ENCODE results near the gene TLR9.

TLR9 gene

DNA sequence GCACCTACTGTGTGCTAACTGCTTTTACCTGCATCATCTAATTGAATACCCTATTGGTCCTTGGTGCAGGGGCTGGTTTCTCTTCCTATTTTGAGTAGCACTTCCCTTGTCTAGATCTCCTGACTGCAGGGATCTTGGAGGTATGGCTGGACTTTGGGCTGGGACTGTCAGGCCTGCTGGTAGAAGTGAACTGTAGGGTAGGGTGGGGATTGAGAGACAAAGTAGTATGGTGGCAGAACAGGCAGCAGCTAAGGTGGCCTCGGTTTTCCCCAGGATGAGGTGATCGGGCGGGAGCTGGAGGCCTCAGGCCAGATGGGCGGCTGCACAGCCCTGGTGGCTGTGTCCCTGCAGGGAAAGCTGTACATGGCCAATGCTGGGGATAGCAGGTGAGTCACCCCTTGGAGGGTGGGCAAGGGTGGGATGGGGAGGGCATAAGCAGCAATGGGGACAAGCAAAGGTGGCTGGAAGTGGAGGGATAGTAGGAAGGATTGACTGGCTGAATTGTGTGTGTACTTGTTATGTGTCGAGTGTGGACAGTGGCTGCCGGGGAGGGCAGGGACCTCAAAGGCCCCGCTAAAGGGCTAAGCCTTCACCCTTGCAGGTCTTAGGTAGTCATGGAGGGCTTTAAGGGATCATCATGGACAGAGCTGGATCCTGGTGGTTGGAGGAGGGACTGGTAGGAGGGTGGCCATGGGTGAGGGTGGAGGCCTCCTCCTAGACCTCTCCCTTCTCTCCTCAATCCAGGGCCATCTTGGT, 22.1 kb upstream of the TLR9 start:
- DNase-seq, result peak; percentile 51

DNA sequence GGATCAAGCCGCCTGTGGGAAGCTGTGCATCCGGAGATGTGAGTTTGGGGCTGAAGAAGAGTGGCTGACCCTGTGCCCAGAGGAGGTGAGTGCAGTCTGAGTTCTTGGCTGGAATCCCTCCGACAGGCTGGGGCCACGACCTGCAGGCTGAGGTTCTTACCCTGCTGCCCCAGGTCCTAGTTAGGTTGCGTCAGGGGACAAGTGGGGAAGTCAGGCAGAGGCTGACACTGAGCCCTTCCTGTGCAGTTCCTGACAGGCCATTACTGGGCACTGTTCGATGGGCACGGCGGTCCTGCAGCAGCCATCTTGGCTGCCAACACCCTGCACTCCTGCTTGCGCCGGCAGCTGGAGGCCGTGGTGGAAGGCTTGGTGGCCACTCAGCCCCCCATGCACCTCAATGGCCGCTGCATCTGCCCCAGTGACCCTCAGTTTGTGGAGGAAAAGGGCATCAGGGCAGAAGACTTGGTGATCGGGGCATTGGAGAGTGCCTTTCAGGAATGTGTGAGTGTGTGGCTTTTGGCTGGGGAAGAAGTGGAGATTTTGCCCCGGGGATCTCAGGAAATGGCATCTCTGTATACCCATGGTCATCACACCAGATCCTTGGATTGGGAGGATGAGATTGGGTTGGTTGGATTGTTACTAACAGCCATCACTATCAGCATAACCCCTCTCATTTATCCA, 21.4 kb upstream of the TLR9 start:
- peak; percentile 67 for DNase-seq

DNA sequence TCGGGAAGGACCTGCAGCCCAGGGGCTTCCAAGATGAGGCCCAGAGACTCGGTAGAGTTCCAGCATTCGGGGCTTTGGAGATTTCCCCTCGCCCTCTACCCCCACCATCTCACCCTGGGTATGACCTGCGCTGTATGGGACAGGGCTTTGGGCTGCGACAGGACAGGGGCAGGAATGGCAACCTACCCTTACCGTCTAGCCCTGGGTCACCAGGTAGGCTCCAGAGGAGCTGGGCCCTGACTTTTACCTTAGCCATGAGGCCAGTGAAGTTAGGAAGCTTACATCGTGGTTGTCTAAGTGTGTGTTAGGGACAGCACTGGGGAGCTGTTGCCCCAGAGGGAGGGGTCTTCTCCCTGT, 20.8 kb upstream of the TLR9 start:
- DNase-seq, result no peak

DNA sequence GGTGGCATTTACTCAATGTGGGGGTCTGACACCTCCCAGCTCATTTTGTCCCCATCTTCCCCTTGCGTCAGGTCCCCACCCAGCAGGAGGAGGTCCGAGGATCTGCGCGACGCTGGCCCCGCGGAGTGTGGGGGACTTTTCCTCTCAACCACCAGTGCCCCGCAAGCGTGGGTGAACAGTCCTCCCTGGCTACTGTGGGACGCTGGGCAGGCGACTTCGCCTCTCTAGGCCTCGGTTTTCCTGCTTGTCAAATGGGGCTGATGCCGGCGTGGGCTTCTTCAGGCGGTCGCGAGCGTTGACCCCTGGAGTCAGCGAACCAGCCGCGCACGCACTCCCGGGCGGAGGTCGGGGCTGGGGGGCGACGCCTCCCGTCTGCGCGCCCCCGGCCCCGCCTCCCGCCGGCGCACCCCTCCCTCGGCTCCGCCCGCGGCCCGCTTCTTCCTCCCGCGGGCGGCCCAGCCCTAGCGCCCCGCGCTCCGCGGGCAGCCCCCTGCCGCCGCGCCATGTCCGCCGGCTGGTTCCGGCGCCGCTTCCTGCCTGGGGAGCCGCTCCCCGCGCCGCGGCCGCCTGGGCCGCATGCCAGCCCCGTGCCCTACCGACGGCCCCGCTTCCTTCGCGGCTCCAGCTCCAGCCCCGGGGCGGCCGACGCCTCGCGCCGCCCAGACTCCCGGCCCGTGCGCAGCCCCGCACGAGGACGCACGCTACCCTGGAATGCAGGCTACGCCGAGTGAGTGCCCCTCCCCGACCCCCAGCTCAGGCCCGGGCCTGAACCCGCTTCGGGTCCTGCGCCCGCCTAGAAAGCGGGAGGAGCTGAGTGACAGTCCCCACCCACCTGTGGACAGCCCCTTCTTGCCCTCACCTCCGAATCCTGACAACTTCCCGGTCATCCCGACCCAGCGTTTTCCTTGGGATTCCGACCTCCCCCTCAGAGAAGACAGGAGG, 20.1 kb upstream of the TLR9 start, which contains the start of gene PPM1M:
PPM1M (plus strand) TSS at position 438 of the 942 bp plus-strand sequence; CDS start at position 504, 66 bp downstream.
- peak; percentile 49 for DNase-seq

DNA sequence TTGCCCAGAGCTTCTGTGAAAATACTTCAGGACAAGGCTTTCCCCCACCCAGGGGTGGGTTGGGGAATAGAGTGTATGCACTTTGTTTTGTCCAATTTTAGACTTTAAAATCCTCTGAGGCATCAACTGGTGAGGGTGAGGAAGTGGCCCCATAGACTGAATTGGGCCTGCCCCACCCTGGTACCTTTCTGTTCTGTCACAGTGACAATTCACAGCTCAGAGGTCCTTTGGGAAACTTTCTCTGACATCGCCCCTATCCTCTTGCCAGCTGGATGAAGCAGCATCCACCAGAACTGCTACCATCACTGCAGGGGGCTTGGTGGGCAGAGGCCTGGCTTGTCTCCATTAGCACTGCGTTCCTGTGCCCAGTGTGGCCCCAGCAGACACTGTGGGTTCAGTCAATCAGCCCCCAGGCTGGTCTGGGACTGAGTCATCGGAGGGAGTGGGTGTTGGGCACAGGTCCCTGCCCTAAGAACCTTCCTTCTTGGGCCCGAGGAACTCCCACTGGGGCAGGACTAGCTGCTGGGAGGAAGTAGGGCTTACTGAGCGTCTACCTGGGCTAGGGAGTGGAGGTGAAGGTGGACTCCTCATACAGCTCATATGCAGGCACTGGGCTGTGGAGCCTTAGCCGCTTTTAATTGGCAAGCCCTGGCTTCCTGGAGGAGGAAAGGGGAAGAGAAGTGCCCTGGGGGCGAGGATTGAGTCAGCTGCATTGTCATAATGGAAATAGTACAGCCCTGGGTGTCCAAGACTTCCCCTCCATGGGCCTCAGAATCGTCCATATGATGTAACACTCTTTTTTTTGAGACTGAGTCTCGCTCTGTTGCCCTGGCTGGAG, 18.6 kb upstream of the TLR9 start:
- DNase-seq, result peak; percentile 98

DNA sequence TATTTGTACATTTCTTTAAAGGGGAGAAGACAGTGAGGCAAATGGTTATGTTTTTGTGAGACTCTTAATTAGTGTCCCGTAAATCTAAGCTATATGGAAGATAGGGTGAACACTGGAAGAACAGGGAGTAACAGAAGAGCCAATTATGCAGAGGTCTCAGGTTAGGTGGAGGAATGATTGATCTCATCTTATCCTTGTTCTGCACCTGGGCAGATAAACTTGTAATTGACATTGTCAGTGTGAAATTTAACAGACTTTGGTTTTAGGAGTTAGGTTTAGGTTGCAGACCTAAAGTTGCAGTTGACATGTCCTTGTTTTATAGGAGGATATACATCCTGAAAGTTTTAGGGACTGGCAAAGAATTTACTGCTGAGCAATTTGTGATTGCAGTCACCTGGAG, 16.6 kb upstream of the TLR9 start:
- DNase-seq, result no peak

DNA sequence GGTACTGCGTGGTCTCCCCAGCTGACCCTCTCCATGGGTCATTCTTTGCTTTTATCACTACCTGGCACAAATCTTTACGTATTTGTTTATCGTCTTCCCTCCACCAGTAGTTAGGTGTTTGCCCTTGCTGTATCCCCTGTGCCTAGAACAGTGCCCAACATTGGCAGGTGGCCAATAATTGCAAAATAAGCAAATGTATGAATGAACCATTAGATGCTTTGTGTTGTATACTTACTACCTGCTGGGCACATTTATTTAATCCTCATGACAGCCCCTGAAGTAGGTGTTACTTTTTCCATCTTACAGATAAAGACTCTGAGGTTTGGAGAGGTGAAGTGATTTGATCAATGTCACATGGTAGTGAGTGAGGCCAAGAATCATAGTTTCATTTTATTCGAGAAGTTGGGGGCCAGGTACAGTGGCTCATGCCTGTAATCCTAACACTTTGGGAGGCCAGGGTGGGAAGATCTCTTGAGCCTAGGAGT, 15.5 kb upstream of the TLR9 start:
- DNase-seq, result no peak

DNA sequence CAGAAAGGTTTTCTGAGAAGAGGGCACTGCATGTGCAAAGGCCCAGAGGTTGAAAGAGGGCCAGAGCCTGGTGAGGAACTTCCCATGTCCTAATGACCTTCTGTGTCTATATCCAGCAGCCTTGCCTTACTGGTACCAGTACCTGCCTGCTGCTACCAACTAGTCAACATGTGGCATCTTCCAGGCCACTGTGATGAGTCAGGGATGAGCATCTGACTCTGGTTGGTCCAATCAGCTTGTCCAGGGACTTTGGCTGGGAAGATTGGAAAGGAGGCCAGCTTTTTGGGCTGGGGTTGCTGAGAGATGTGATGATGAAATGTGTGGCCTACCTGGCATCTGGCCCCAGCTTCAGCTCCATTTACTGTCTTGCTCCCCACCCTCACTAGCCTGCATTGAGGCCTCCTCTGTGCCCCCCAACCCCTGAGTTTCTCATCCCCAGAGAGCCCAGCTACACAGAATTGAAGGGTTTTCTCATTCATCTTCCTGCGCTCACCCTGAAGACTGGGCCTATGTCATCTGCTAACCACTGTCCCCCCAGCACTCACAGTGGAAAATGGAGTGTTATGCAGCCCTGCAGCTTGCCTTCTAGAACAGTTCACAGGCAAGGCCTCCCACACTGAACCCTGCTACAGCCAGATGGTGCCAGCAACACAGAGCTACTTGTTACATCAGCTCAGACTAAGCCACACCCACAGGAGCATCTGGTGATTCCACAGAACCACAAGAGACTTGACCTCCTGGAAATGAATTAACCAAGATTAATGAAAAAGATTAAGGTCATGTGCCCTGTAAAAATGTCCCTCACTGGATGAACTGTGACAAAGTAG, 14.8 kb upstream of the TLR9 start:
- DNase-seq, result peak; percentile 92

DNA sequence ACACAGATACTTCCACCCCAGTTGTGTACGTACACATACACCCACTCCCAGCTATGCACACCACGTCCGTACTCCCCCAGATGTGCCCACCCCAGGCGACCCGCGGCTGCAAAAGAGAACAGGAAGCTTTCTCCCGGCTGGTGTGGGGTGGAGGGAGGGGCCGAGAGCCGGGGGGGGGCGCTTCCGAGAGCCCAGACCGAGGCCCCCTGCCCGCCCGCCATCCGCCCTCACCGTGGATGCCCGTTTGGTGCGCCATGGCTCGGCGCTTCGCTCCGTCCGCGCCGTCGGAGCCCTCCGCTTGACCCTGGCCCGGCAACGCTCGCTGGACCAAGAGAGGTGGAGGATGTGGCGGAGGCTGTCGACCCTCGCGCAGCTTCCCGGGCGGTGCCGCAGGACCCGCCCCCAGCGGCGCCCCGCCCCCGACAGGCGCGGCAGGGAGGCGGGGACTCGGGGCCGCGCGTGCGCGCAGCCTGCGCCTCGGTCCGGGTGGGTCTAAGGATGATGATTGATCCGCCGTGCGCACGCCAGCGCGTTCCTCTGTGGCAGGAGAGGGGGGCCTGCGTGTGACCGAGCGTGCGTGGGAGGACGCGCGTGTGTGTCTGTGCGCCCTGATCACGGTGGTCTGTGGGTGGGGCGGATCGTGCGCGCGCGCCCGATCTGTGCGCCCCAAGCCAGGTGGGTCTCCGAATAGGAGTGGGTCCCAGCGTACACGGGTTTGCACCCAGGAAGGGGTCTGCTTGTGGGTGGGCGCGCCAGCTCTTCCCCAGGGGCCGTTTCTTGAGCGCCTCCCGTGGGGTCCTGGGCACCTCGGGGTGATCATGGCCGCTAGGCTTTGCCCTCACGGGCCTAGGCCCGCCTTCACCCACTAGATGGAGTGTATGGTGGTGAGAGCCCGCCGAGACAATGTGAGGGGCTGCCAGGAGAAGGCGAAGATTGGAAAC, 13.6 kb upstream of the TLR9 start, which contains the start of gene TWF2:
TWF2 (minus strand) TSS at position 398 of the 941 bp plus-strand sequence; CDS start at position 256, 142 bp downstream.
- peak; percentile 80 for DNase-seq

DNA sequence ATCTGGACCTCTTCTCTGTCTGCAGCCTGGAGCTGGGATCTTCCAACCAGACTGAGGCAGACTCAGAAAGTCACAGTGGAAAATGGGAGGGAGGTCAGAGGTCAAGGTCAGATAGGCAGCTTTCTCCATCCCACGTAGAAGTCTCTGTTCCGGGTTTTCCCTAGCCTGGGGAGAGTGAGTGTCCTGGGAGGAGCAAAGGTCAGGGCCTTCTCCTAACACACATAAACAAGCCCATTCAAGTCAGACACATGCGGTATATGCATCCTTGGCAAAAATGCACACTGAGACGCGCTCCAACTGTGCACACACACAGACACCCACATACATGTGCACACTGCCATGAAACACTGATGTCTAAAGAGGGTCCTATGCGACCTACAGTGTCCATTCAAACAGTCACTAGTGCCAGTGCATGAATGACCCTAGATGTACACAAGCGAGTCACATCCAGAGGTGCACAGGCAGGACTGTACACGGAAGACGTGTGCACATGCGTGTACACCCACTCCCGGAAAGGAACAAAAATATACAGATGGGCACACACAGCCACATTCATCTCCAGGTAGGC, 12.8 kb upstream of the TLR9 start:
- peak; percentile 71 for DNase-seq

DNA sequence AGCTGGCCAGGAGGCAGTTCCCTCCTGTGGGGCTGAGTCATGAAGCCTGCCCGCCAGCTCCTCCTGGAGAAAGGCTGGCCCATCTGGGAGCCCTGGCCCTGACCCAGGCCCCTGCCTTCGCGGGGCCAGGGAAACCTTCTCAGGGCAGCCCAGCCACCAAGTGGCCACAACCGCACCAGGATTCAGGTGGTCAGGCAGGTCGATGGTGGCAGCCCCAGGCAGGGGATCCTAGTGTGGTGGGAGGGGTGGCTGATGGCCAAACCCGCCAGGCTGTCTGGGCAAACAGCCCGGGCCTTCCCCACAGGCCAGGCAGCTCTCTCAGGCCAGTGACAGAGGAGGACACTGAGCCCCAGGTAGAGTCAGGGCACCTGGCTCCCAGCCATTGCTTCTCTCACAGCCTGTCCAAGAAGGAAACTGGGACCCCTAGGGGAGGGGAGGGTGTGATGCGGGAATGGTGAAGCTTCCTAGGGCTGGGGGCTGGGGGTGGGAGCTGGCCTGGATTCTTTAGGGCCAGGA, 12.3 kb upstream of the TLR9 start:
- DNase-seq, result peak; percentile 82

DNA sequence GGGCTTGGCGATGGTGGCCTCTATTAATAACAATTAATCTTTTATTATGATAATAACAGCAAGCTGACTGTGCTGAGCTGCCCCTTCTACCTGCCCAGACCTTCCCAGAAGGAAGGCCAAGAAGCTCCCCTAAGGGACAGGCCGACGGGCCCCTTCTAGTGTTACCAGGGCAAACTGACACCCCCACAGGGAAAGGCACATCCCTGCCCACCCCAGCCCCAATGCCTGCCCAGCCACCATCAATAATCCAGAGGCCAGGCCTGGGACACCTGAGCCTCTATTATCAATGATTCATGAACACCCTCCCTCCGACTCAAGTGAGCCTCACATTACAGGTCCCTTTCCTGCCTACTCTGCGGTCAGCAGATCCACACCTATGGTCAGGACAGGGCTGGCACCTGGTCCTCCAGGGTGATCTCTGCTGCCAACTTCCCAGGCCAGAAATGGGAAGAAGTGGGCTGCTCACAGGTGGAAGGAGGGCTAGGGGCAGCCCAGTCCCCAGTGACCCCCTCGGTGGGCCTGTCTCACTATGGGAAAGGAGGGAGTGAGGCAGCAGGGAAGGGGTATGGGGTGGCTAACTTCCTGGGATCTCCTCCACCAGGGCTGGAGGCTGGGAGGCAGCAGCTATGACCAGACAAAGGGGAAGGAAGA, 11.7 kb upstream of the TLR9 start:
- DNase-seq, result no peak

DNA sequence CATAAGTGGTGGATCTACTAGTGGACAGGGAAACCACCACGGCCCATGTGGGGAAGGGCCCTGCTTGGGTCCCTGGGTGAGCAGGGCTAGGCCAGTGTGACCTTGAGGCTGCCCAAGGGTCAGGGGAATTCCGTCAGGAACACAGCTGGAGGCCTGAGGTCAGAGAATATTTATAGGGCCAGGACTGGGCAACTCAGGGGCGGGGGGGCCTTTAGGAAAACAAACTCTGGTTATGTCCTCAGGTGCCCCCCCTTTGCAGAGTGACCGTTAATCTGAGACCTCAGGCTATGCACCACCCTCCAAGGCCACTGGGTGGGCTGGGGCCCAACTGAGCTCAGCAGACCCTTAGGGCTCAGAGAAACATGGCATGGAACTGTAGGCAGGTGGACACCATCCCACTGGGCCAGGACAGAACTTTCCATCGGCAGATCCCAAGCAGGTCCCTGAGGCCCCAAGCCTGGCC, 11.0 kb upstream of the TLR9 start:
- DNase-seq, result no peak

DNA sequence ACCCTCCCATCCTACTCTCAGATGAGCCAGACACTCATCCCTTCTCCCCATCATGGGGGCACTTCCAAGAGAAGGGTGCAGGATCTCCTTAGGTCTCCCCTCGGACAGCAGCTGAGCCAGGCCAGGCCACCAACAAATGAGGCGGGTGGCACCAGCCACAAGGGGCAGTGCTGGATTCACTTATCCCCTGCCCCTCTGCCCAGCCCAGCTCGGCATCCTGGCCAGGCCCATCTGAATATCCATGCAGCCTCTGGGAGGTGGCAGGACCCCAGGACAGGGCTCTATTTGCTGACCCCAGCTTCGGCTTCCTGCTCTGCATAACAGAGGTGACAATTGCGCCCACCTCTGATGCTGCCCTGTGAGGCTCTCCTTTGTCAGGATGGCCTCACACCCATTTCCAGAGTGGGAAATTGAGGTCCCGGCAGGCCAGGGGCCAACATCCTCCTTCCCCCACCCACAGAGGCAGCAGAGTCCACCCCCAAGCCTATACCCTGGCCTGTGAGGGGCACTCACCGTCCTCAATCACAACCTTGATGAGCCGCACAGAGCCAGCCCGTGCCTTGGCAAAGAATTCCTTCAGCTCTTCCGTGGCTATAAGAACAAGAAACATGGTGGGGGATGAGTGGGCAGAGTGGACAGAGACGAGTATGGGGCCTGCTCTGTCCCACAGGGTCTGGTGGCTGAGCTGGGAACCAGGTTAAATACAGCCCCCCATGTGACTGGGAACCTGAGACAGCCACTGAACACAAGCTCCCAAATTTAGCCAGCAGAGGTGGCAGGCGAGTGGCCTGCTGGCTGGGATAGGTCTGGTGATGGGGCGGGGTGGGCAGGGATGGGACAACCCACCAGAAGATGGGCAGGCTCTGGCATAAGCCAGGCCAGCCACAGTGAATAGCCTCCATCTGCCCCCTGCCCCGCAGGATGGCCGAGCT, 9.3 kb upstream of the TLR9 start:
- no peak for DNase-seq

DNA sequence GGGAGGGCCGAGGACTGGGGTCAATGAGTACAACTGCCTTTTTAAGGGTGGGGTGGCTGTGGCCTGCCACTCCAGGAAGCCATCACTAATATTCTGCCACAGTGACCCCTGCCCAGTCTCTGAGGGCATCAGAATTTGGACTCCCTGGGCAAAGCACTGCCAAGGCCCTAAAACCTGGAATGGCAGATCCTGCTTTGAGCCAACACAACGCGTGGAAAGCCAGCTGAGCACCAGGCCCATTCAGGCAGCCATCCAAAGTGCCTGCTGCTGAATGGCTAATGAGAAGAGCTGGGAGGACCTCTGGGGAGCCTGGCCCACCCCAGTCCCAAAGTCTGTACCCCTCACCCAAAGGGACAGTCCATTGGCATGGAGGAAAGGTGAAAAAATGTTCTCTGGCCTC, 8.5 kb upstream of the TLR9 start:
- no peak for DNase-seq

DNA sequence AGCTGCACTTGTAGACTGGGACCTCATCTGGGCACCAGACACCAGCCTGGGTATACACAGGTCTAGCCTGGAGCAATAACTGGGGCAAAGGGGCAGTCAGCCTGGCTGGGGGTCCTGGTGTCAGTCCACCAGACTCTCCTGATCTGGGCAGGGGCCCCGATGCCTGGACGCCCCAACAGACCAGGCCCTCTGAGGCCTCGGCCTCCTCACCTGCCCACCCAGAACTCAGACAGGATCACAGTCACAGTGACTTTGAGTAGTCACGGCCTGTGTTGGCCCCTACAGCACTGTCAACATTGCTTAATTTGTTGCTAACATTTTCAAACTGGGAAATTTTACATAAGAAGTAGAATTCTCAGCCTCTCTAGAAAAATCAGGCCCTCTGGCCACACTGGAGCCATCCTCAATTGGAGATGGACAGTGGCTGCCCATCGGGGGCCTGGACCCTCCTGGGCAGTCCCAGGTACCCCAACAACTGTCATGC, 7.7 kb upstream of the TLR9 start:
- DNase-seq, result no peak
